HG03575 (cell line): ENCODE measurements around the gene MLN.

ENCODE experiments used
- ATAC-seq: cut with Tn5 transposase; IDR thresholded peaks from one replicate; pipeline ENCODE4 v1.9.1; 2021; ENCODE audit not compliant: unreplicated experiment, insufficient number of reproducible peaks, low FRiP score; ENCODE audit errors: extremely low read depth

The MLN gene

GRCh38 chr6:33803571-33804053, at the start of gene MLN:
Gene MLN (minus strand): TSS chr6:33804003. CDS start chr6:33801163, 2,840 bp downstream.
- no peak for ATAC-seq

- ATAC-seq = no peak
These were observed 49.2 kb upstream of the MLN start for GRCh38 chr6:33853026-33853425.

DNA sequence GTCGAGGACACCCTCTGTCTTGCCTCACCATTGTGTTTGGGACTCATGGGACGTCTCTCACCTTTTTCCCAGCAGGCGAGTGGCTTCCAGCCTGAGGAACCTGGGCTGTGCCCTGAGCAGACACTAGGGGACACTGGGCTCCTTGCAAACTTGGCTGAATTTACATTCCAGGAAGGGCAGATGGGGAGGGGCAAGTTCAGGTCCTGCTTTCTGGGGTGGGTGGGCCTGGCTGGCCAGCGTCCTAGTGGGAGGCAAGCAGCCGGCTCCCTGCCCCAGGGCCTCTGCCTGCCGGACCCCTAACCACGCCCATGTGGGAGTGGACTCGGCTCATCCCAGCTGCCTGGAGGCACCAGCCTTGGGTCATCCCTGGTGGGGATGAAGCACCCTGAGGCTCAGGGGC, 48.2 kb upstream of the MLN start:
- ATAC-seq = no peak

DNA sequence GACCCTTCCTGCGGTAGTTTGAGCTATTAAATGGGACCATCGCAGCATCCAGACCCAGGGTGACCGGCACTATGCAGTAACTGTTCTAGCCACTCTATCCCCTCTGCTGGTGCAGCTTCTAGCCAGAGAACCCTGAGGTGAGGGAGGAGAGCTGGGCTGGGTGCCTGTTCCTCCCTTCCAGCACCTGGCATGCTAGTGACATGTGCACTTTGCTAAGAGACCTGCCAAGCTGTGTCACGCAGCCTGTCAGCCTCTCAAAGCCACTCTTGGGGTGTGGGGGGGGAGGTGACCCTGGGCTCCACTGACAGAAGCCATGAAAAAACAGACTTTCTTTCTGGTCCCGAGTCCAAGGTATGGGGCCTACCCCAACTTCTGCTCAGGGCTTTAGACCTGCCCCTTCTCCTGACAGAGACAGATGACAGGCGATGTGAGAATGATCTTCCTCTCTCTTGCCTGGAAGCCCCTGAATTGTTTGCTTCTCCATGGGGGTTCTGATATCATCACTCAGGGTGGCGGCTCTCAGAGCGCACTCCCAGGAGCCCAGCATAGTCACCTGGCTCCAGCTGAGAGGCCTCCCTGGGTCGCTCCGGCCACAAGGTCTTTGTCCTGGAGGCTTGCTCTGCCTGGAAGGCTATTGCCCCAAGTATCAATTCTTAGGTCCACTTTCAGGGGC, 47.2 kb upstream of the MLN start:
- ATAC-seq = no peak

- no peak for ATAC-seq
These were observed 46.5 kb upstream of the MLN start for GRCh38 chr6:33850296-33850695.

DNA sequence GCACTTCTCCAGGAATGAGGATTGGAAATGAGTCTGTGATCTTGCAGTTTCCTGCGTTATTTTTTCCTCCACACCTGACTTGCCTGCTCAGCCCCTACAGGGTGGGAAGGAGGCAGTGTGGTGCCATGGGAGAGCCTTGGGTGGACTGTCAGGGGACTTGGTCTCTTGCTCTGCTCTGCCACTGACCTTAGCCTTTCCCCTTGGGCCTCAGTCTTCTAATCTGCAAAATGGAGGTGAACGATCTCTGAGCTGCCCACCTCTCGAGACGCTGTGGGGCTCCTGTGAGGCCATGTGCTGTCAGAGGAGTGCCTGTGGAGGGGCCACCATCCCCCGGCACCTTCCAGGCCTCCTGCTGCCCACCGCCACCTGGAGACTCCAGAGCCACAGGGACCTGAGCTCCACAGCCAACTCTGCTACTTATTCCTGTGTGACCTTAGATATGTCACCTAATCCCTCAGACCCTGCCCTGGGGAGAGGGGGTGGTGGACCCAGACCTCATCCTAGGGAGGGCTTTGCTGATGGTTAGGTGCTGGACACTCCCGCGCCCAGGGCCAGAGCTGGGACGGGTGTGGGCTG, 45.8 kb upstream of the MLN start:
- no peak for ATAC-seq

- ATAC-seq = no peak
These were observed 44.7 kb upstream of the MLN start for GRCh38 chr6:33848484-33848883.

DNA sequence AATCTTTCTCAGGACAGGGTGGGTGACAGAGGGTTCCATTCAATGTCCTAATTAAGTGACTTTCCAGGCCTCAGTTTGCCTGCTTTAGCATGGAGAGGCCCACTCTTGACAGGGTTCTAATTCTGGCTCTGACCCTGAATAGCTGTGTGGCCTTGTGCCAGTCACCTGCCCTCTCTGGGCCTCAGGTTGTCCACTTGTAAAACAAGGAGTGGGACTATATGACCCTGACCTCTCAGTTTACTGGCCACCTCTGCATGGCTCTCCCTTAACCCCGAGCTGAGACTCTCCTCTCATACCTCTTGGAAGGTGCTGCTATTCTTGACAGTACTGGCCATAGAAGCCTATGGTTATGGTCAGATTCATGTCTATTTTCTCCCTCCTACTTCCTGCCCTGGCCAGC, 44.1 kb upstream of the MLN start:
- ATAC-seq = no peak

DNA sequence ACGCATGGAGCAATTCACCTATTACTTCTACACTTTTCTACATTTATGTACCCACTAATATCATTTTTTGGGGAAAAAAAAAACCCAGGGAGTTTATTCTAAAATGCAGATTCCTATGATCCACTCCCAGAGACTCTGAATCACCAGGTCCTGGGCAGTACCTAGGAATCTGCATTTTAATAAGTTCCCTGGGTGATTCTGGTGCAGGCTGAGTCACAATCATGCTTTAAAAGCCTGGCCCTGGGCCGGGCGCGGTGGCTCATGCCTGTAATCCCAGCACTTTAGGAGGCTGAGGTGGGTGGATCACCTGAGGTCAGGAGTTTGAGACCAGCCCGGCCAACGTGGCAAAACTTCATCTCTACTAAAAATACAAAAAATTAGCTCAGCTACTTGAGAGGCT, 43.3 kb upstream of the MLN start:
- ATAC-seq = no peak

DNA sequence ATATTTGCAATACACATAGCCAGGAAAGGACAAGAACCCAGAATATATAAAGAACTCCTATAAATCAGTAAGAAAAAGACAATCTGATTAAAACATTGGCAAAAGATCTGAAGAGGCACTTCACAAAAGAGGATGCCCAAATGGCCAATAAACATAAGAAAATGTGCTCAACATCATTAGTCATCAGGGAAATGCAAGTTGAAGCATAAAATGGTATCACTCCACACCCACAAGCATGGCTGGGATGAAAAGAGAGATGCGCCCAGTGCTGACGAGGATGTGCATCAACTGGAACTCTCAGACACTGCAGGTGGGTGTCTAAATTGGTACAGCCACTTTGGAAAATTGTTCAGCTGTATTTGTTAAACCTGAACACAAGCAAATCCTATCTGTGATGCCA, 42.4 kb upstream of the MLN start:
- no peak for ATAC-seq

DNA sequence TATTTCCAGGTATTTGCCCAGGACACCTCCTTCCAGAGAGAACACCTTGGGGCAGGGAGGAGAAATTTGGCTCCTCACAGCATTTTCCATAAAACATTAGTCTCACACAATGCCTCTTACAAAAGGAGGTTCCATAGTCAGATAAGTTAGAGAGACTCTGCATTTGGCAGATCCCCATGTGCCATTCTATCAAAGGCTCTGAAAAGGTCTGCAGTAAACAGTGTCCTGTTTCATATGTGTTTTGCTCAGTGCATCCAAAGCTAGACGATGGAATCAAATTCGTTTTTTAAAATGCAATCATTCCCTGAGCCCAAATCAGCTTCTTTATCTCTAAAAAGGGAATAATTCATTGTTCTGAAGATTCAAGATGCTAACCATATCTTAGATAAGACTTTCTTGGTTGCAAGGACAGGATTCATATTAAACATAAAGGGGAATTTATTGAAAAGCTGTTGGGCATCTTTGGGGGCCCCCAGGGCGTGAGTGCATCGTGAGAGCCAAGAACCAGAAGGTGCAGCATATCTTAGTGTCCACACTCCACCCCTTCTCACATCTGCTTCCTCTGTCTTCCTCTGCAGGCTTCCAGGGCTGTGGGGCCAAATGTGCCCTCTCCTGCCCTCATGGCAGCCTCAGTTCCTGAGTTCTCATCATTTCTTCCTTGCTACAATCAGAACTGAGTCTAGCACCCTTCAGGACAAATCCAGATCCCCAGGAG, 41.4 kb upstream of the MLN start:
- no peak for ATAC-seq

DNA sequence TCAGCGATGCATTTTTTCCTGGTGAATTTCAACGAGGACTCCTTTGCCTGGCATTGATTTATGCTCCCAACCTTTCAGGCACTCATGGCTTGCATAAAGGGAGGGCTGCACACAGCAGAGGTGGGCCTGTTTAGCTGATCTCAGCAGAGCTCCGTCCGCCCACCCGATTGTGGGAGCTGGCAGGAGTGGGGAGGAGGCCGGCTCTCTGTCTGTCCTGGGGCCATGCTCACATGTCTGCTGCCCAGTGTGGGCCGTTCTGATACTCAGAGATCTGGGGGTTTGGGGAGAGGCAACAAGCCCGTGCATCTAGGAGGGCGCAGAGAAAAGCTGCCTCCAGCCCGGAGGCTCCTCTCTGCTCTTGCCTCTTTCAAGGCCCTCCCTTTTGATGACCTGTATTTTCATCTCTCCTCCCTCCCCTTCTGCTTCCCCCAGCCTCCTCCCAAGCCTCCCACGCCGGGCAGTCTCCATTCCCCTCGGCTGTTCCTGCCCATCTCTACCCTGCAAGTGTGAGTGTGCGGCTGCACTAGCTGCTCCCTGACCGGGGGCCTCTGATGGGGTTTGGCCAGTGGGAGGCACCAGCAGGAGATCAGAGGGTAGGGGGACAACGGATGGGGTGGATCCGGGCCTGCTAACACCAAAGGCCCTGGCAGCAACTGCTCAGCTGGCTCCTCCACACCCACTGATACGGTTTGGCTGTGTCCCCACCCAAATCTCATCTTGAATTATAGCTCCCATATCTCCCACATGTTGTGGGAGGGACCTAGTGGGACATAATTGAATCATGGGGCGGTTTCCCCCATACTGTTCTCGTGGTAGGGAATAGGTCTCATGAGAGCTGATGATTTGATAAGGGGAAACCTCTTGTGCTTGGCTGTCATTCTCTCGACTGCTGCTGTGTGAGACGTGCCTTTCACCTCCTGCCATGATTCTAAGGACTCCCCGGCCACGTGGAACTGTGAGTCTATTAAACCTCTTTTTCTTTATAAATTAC, 39.6 kb upstream of the MLN start:
- no peak for ATAC-seq

DNA sequence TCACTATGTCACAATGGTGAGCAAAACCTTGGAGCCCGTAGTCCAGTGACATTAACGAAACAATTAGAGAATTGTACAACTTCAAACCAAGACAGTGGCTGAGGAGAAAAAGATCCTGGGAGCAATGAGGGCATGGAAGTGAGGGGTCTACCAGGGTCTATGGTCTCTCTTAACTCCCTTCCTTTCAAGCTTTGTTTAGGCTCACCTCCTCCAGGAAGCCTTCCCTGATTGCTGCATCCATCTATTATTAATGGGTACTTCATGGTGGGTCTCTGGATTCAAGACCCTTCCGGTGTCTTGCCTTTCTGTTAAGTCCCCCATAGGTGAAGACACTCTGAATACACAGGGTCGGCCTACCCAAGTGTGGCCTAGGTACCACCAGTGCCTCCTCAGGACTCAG, 38.1 kb upstream of the MLN start:
- no peak for ATAC-seq

GRCh38 chr6:33841070-33841469, 37.3 kb upstream of the MLN start:
- ATAC-seq = no peak

- no peak for ATAC-seq
These were observed 36.5 kb upstream of the MLN start for GRCh38 chr6:33840048-33840926.

GRCh38 chr6:33839399-33840047, 35.7 kb upstream of the MLN start:
- ATAC-seq = no peak

- ATAC-seq = no peak
These were observed 35.2 kb upstream of the MLN start for GRCh38 chr6:33838983-33839382.
